ENCODE results near the gene FDPS.

The FDPS gene

GRCh38 chr1:155308493-155309422, at the start of gene FDPS:
Gene FDPS (plus strand): TSS chr1:155308866. CDS start chr1:155309790, 924 bp downstream.
- peak; percentile 99 for DNase-seq (ENCODE audit: low read depth)
- H3K4me3 ChIP-seq (ENCODE audit: control insufficient read depth, low read depth, low read length) = peak within 1 kb of the TSS; percentile 65
- TF ChIP-seq CTCF (conservative IDR thresholded peaks at IDR 0.05; ENCODE audit: control insufficient read depth, insufficient read depth, low read depth, low read length) = no peak

- TF ChIP-seq CTCF (conservative IDR thresholded peaks at IDR 0.05; ENCODE audit: control insufficient read depth, insufficient read depth, low read depth, low read length) = no peak
- H3K4me3 ChIP-seq (ENCODE audit: control insufficient read depth, low read depth, low read length) = no peak overlapping the region
- DNase-seq (ENCODE audit: low read depth) = no peak
Measured at GRCh38 chr1:155260276-155260675, 48.4 kb upstream of the FDPS start.

- DNase-seq (ENCODE audit: low read depth) = no peak
- no peak for TF ChIP-seq CTCF (conservative IDR thresholded peaks at IDR 0.05; ENCODE audit: control insufficient read depth, insufficient read depth, low read depth, low read length)
- H3K4me3 ChIP-seq (ENCODE audit: control insufficient read depth, low read depth, low read length) = peak overlapping the region; percentile 91
Measured at GRCh38 chr1:155261493-155261851, 47.2 kb upstream of the FDPS start.

- TF ChIP-seq CTCF (conservative IDR thresholded peaks at IDR 0.05; ENCODE audit: control insufficient read depth, insufficient read depth, low read depth, low read length) = no peak
Measured at GRCh38 chr1:155261852-155262673, 46.6 kb upstream of the FDPS start, which contains the start of gene SCAMP3. Gene SCAMP3 (minus strand): TSS chr1:155262360. CDS start chr1:155262151, 209 bp downstream.

GRCh38 chr1:155263067-155263466, 45.6 kb upstream of the FDPS start:
- no peak overlapping the region for H3K4me3 ChIP-seq (ENCODE audit: control insufficient read depth, low read depth, low read length)
- DNase-seq (ENCODE audit: low read depth) = no peak
- TF ChIP-seq CTCF (conservative IDR thresholded peaks at IDR 0.05; ENCODE audit: control insufficient read depth, insufficient read depth, low read depth, low read length) = no peak

More at GRCh38 chr1:155261852-155262673, 46.6 kb upstream of the FDPS start, which contains the start of gene SCAMP3:
- H3K4me3 ChIP-seq (ENCODE audit: control insufficient read depth, low read depth, low read length) = peak within 1 kb of the TSS; percentile 91
- DNase-seq (ENCODE audit: low read depth) = peak; percentile 99

- no peak for TF ChIP-seq CTCF (conservative IDR thresholded peaks at IDR 0.05; ENCODE audit: control insufficient read depth, insufficient read depth, low read depth, low read length)
- no peak overlapping the region for H3K4me3 ChIP-seq (ENCODE audit: control insufficient read depth, low read depth, low read length)
- DNase-seq (ENCODE audit: low read depth) = no peak
Measured at GRCh38 chr1:155266553-155266952, 42.1 kb upstream of the FDPS start.
